ENCODE measurements around the gene TRMT11. TPM values are rescaled to one million over a fixed set of nuclear protein-coding genes. Genes with fewer than 3 reads are reported as not detected.

TRMT11 gene
- total and polyA plus RNA-seq, 2 of the 8 experiments (the other 6 are each of a cell fraction or from before 2014, with no cell fraction given): 19.7 to 32.4 TPM

DNA sequence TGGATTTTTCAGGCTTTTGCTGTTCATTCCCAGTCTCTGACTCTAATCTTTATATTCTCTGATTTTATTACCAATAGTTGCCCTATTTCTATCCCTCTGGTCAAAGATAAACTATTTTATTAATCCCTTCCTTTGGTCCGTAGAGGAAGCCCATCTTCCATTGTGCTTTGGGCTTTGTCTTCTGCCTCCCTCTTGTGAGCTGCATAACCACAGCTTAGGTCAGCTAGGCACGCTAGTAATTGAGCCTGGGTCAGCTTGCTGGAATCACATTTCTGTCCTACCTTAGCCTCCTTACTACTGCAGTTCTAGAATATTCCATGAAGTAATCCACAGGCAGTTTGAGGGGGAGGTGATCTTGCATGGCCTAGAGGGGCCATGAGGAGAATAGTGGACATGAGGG, 49.4 kb downstream of the TRMT11 start:
- Histone ChIP-seq H3K27me3 (replicated peaks in 1 of 4; ENCODE audit: control insufficient read depth in 3 of 4, extremely low read depth in 1 of 4, insufficient read depth in 3 of 4, low read length in 3 of 4) (no peaks in the 10 kb centered on the region), H2BK12ac (ENCODE audit: low read depth, low read length) (no peak overlapping the region), H2BK5ac (ENCODE audit: low read depth, low read length) (no peak overlapping the region), H4K91ac (replicated peaks; ENCODE audit: insufficient read length, low read length) (no peak overlapping the region), H4K20me1 (replicated peaks in 1 of 2; ENCODE audit: control insufficient read depth in 1 of 2, insufficient read depth in 2 of 2, low read length in 2 of 2) (no peaks in the 10 kb centered on the region), H3K4me1 (replicated peaks in 1 of 4; ENCODE audit: control insufficient read depth in 3 of 4, insufficient read depth in 4 of 4, low read length in 3 of 4) (no peaks in the 10 kb centered on the region; a peak in 2 of 7 replicates), H3K36me3 (ENCODE audit: control insufficient read depth in 2 of 4, insufficient read depth in 4 of 4, low read length in 3 of 4) (peaks cover 0 to 20% (median 9%) of the 10 kb centered on the region in 4 experiments; a peak in 6 of 8 replicates), H3K79me1 (ENCODE audit: low read depth, low read length) (no peaks in the 10 kb centered on the region), H3K9ac (replicated peaks in 1 of 4; ENCODE audit: extremely low read depth in 1 of 4, low read depth in 3 of 4, low read length in 3 of 4) (no peak overlapping the region), H3K79me2 (ENCODE audit: control insufficient read depth in 1 of 2, insufficient read depth in 2 of 2, low read length in 2 of 2) (peaks cover 0 to 2% of the 10 kb centered on the region in 2 experiments; a peak in 1 of 4 replicates), H3K4ac (replicated peaks; ENCODE audit: insufficient read length, low read depth, low read length) (no peak overlapping the region), H2BK120ac (replicated peaks; ENCODE audit: low read depth, low read length) (no peak overlapping the region), H3K23me2 (ENCODE audit: low read depth, low read length) (no peaks in the 10 kb centered on the region), H3K18ac (ENCODE audit: extremely low read depth, low read length) (no peak overlapping the region), H3K56ac (replicated peaks; ENCODE audit: insufficient read length, low read depth, low read length) (no peak overlapping the region), H4K5ac (ENCODE audit: insufficient read length, low read depth, low read length) (no peak overlapping the region), H3K4me2 (ENCODE audit: insufficient read depth in 1 of 2, low read depth in 2 of 2, low read length in 2 of 2) (no peak overlapping the region), H2BK15ac (ENCODE audit: low read length) (no peak overlapping the region), H3K14ac (ENCODE audit: insufficient read length) (no peak overlapping the region), H2BK20ac (ENCODE audit: low read length) (no peak overlapping the region), H2AK5ac (ENCODE audit: low read depth, low read length) (no peak overlapping the region), H3K23ac (ENCODE audit: insufficient read length) (no peak overlapping the region), H3K27ac (ENCODE audit: low read depth, low read length) (no peak overlapping the region), H3K4me3 (ENCODE audit: extremely low read depth in 1 of 4, insufficient read depth in 2 of 4, low read depth in 3 of 4, low read length in 4 of 4) (no peak overlapping the region), H4K8ac (ENCODE audit: extremely low read depth, insufficient read depth, low read length) (no peak overlapping the region), H3K9me3 (ENCODE audit: insufficient read depth in 2 of 2, low read depth in 1 of 2, low read length in 1 of 2) (no peaks in the 10 kb centered on the region), H2AFZ (ENCODE audit: low read length) (no peak overlapping the region)
- WGBS, 2 experiments (ENCODE audit: extremely low coverage in 1 of 2, insufficient coverage in 1 of 2, insufficient read length in 1 of 2, insufficient replicate concordance in 2 of 2, low coverage in 1 of 2, low lambda C conversion rate in 2 of 2, missing lambda C conversion rate in 1 of 2): 91% methylated on average over 2 of the region's 2 CpGs; no CpG with 5 or more reads in 1 of the 2 experiments
- FAIRE-seq: peak; percentile 24
- ChIA-PET CTCF (ENCODE audit: partially characterized antibody) (interaction anchor here (0.6 to 1.4 kb wide), 8 partner anchors 9 to 244 kb away, joined by 3 to 6 read pairs (median 3); no protein-coding TSS in a partner anchor), POLR2A (ENCODE audit: partially characterized antibody) (no interaction called here)
- DNase-seq (ENCODE audit: low read depth in 1 of 2, low spot score in 2 of 2): no peak
